HTERT RPE-1 (cell line): ENCODE results near the gene INS.
"Not testable (repeated sequence)": the region's sequence is repeated elsewhere in the genome, so short reads cannot be mapped to it uniquely, and the experiment has no call there.

Experiments
- in situ Hi-C: fragments of 300-500 bp; cut with MboI; formaldehyde crosslinking; loops from 4 replicates; pipeline ENCODE4 v1.14.3; 2020; ENCODE audit warnings: low sequenced_read_pairs

Gene INS

GRCh38 chr11:2199466-2200341, 38.7 kb upstream of the INS start:
- in situ Hi-C loops, result no loop called here

GRCh38 chr11:2198621-2199365, 37.8 kb upstream of the INS start:
- in situ Hi-C loops, result no loop called here

- in situ Hi-C loops, result no loop called here
These were observed 36.9 kb upstream of the INS start for GRCh38 chr11:2197771-2198520.

GRCh38 chr11:2196970-2197770, 36.2 kb upstream of the INS start:
- in situ Hi-C loops, result no loop called here

- in situ Hi-C loops, result no loop called here
These were observed 34.7 kb upstream of the INS start for GRCh38 chr11:2195756-2196088.

- in situ Hi-C loops, result no loop called here
These were observed 34.1 kb upstream of the INS start for GRCh38 chr11:2194877-2195755.

- in situ Hi-C loops, result not testable (repeated sequence)
These were observed 33.0 kb upstream of the INS start for GRCh38 chr11:2193888-2194595.

- in situ Hi-C loops, result no loop called here
These were observed 32.3 kb upstream of the INS start for GRCh38 chr11:2193099-2193887.

GRCh38 chr11:2192435-2192834, 31.4 kb upstream of the INS start:
- in situ Hi-C loops, result no loop called here

- in situ Hi-C loops, result no loop called here
These were observed 30.9 kb upstream of the INS start for GRCh38 chr11:2191883-2192282.

GRCh38 chr11:2190657-2191471, 29.9 kb upstream of the INS start:
- in situ Hi-C loops, result no loop called here

GRCh38 chr11:2189938-2190656, 29.1 kb upstream of the INS start:
- in situ Hi-C loops, result no loop called here

GRCh38 chr11:2188745-2189144, 27.7 kb upstream of the INS start:
- in situ Hi-C loops, result no loop called here

GRCh38 chr11:2187280-2187707, 26.3 kb upstream of the INS start:
- in situ Hi-C loops, result no loop called here

- in situ Hi-C loops, result no loop called here
These were observed 25.8 kb upstream of the INS start for GRCh38 chr11:2186669-2187279.

GRCh38 chr11:2185324-2186085, 24.5 kb upstream of the INS start:
- in situ Hi-C loops, result no loop called here
